ENCODE results near the gene DHRS12. TPM values are rescaled to one million over a fixed set of nuclear protein-coding genes. Genes with fewer than 3 reads are reported as not detected.
"Not testable (repeated sequence)": the region's sequence is repeated elsewhere in the genome, so short reads cannot be mapped to it uniquely, and the experiment has no call there.

The DHRS12 gene
- total RNA-seq, 1 donor from 2014 or later, result 2.4 TPM

- TF ChIP-seq CTCF (conservative IDR thresholded peaks at IDR 0.05; ENCODE audit: low read depth, low read length), result no peak
- H3K4me3 ChIP-seq (ENCODE audit: low read depth, low read length), result no peak overlapping the region
These were observed 25.0 kb upstream of the DHRS12 start for GRCh38 chr13:51828730-51829567.

GRCh38 chr13:51827254-51827653, 23.3 kb upstream of the DHRS12 start:
- no peak for TF ChIP-seq CTCF (conservative IDR thresholded peaks at IDR 0.05; ENCODE audit: low read depth, low read length)
- no peak for DNase-seq (ENCODE audit: low read depth)
- H3K4me3 ChIP-seq (ENCODE audit: low read depth, low read length), result no peak overlapping the region

More at GRCh38 chr13:51828730-51829567, 25.0 kb upstream of the DHRS12 start:
- DNase-seq (ENCODE audit: low read depth), result no peak

GRCh38 chr13:51826606-51827005, 22.6 kb upstream of the DHRS12 start:
- no peak for DNase-seq (ENCODE audit: low read depth)
- no peak overlapping the region for H3K4me3 ChIP-seq (ENCODE audit: low read depth, low read length)
- no peak for TF ChIP-seq CTCF (conservative IDR thresholded peaks at IDR 0.05; ENCODE audit: low read depth, low read length)

- DNase-seq (ENCODE audit: low read depth), result no peak
- no peak overlapping the region for H3K4me3 ChIP-seq (ENCODE audit: low read depth, low read length)
- TF ChIP-seq CTCF (conservative IDR thresholded peaks at IDR 0.05; ENCODE audit: low read depth, low read length), result no peak
These were observed 21.8 kb upstream of the DHRS12 start for GRCh38 chr13:51825681-51826254.

GRCh38 chr13:51825165-51825592, 21.2 kb upstream of the DHRS12 start:
- DNase-seq (ENCODE audit: low read depth), result no peak

GRCh38 chr13:51824712-51825111, 20.7 kb upstream of the DHRS12 start:
- DNase-seq (ENCODE audit: low read depth); H3K4me3 ChIP-seq (ENCODE audit: low read depth, low read length): not testable (repeated sequence)

More at GRCh38 chr13:51825165-51825592, 21.2 kb upstream of the DHRS12 start:
- TF ChIP-seq CTCF (conservative IDR thresholded peaks at IDR 0.05; ENCODE audit: low read depth, low read length), result no peak
- H3K4me3 ChIP-seq (ENCODE audit: low read depth, low read length), result no peak overlapping the region

- no peak overlapping the region for H3K4me3 ChIP-seq (ENCODE audit: low read depth, low read length)
- DNase-seq (ENCODE audit: low read depth), result no peak
- TF ChIP-seq CTCF (conservative IDR thresholded peaks at IDR 0.05; ENCODE audit: low read depth, low read length), result no peak
These were observed 19.9 kb upstream of the DHRS12 start for GRCh38 chr13:51823863-51824262.
